MM.1S (cell line): Measurements from ENCODE around the gene SETD5.

Source experiments
- DNase-seq: peaks from one replicate; pipeline ENCODE4 v3.0.0-alpha.2; 2015
- H2AFZ ChIP-seq: fragments of 300-600 bp; sonication (generic); 2 replicates; pipeline ENCODE4 v1.6.0; 2016; ENCODE audit warnings: antibody characterized with exemption, low read length
- H3F3A ChIP-seq: fragments of 300-600 bp; sonication (generic); 2 replicates; pipeline ENCODE4 v1.6.1; 2016; ENCODE audit warnings: mild to moderate bottlenecking, antibody characterized with exemption, low read length, moderate library complexity, mixed read lengths; ENCODE audit not compliant: insufficient read depth
- H3K27ac ChIP-seq: fragments of 300-600 bp; sonication (generic); 2 replicates; pipeline ENCODE4 v1.5.1; 2016; ENCODE audit warnings: mild to moderate bottlenecking, low read length
- H3K27me3 ChIP-seq: fragments of 300-600 bp; sonication (generic); replicated peaks from 2 replicates; pipeline ENCODE4 v1.6.0; 2016; ENCODE audit warnings: low read length; ENCODE audit not compliant: insufficient read depth
- H3K36me3 ChIP-seq: fragments of 300-600 bp; sonication (generic); replicated peaks from 2 replicates; pipeline ENCODE4 v1.6.1; 2016; ENCODE audit warnings: mild to moderate bottlenecking, low read length, mixed read lengths; ENCODE audit not compliant: insufficient read depth
- H3K4me1 ChIP-seq: fragments of 300-600 bp; sonication (generic); 2 replicates; pipeline ENCODE4 v1.6.1; 2016; ENCODE audit warnings: low read length, mixed read lengths
- H3K4me2 ChIP-seq: fragments of 300-600 bp; sonication (generic); 2 replicates; pipeline ENCODE4 v1.6.0; 2016; ENCODE audit warnings: low read depth, low read length
- H3K4me3 ChIP-seq: fragments of 300-600 bp; sonication (generic); 2 replicates; pipeline ENCODE4 v1.5.1; 2016; ENCODE audit warnings: low read length, mixed read lengths
- H3K79me2 ChIP-seq: fragments of 300-600 bp; sonication (generic); 2 replicates; pipeline ENCODE4 v1.6.1; 2016; ENCODE audit warnings: mixed run types, low read length, mixed read lengths
- H3K9ac ChIP-seq: fragments of 300-600 bp; sonication (generic); 2 replicates; pipeline ENCODE4 v1.6.1; 2016; ENCODE audit warnings: low read length, mixed read lengths
- H3K9me2 ChIP-seq: fragments of 300-600 bp; sonication (generic); replicated peaks from 2 replicates; pipeline ENCODE4 v1.6.1; 2016; ENCODE audit warnings: mild to moderate bottlenecking, low read length, mixed read lengths; ENCODE audit not compliant: insufficient read depth
- H3K9me3 ChIP-seq: fragments of 300-600 bp; sonication (generic); replicated peaks from 2 replicates; pipeline ENCODE4 v1.6.1; 2016; ENCODE audit warnings: mild to moderate bottlenecking, low read length, mixed read lengths; ENCODE audit not compliant: insufficient read depth
- H4K20me1 ChIP-seq: fragments of 300-600 bp; sonication (generic); 2 replicates; pipeline ENCODE4 v1.6.1; 2016; ENCODE audit warnings: mild to moderate bottlenecking, low read length, moderate library complexity, mixed read lengths; ENCODE audit not compliant: insufficient read depth
- EZH2 ChIP-seq: fragments of 300-600 bp; sonication (generic); optimal IDR thresholded peaks from 2 replicates; pipeline ENCODE3; 2017; ENCODE audit warnings: low read depth, mild to moderate bottlenecking, antibody characterized with exemption, low read length, mixed read lengths
- EZH2phosphoT487 ChIP-seq: fragments of 300-600 bp; sonication (generic); IDR thresholded peaks from 2 replicates; pipeline ENCODE4 v1.6.1; 2018; ENCODE audit warnings: antibody characterized with exemption, low read length
- TF ChIP-seq, protein P1 (sequence below): fragments of 300-600 bp; sonication (generic); IDR thresholded peaks from 2 replicates; pipeline ENCODE4 v1.5.1; 2016; ENCODE audit warnings: antibody characterized with exemption, low read length, mixed read lengths

The SETD5 gene

DNA sequence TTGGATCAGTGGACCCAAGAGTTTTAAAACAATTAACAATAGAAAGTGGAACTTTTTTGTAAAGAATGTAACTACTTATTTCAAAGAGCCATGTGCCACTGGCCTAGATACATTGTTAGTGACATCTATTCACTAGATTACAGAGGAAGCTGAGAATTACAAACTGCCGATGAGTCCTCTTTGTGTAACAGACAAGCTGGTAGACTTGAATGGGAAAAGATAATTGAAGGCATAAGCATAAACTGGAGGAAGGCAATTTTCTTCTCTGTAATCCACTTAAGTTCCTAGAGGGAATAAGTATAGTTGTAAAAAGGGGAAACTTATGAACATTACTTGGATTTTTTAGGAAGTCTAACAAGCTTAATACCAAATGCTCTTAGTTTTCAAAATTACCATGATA lies 19.4 kb upstream of the SETD5 start:
- no peak for DNase-seq
- no peaks in the 10 kb centered on the region for H3K9me2 ChIP-seq
- H3K9me3 ChIP-seq: no peaks in the 10 kb centered on the region
- no peak overlapping the region for H2AFZ ChIP-seq
- no peak overlapping the region for H3K4me3 ChIP-seq
- H3K9ac ChIP-seq: no peak overlapping the region
- H3K36me3 ChIP-seq: peaks cover 18% of the 10 kb centered on the region
- no peaks in the 10 kb centered on the region for H3K27me3 ChIP-seq
- H3K4me1 ChIP-seq: no peaks in the 10 kb centered on the region
- H3K27ac ChIP-seq: no peak overlapping the region
- peaks cover 31% of the 10 kb centered on the region for H3K79me2 ChIP-seq
- TF ChIP-seq EZH2: no peak
- TF ChIP-seq, protein P1, sequence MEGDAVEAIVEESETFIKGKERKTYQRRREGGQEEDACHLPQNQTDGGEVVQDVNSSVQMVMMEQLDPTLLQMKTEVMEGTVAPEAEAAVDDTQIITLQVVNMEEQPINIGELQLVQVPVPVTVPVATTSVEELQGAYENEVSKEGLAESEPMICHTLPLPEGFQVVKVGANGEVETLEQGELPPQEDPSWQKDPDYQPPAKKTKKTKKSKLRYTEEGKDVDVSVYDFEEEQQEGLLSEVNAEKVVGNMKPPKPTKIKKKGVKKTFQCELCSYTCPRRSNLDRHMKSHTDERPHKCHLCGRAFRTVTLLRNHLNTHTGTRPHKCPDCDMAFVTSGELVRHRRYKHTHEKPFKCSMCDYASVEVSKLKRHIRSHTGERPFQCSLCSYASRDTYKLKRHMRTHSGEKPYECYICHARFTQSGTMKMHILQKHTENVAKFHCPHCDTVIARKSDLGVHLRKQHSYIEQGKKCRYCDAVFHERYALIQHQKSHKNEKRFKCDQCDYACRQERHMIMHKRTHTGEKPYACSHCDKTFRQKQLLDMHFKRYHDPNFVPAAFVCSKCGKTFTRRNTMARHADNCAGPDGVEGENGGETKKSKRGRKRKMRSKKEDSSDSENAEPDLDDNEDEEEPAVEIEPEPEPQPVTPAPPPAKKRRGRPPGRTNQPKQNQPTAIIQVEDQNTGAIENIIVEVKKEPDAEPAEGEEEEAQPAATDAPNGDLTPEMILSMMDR: no peak
- TF ChIP-seq EZH2phosphoT487: no peak
- peaks cover 13% of the 10 kb centered on the region for H3F3A ChIP-seq
- H3K4me2 ChIP-seq: no peak overlapping the region
- H4K20me1 ChIP-seq: no peaks in the 10 kb centered on the region; the same call in 1 of the 2 replicates

DNA sequence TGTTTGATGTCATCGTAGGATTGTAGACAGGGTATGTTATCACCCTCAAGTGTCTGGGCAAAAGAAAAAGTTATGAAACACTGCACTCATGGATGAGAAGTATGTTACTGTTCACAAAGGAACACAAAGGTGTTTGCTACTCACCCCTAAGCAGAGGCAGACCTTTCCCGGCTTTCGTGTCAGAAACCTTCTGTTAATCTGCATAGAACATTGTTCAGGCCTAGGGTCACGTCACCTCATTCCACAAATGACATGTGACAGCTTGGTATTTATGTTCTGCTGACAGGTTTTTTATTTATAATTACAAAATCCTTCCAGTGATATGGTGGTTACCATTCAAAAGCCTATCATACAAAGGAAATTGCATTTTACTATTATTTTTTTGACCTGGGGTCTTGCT lies 18.1 kb upstream of the SETD5 start:
- Histone ChIP-seq H3F3A (peaks cover 25% of the 10 kb centered on the region), H2AFZ (no peak overlapping the region), H3K4me1 (no peaks in the 10 kb centered on the region), H3K4me2 (no peak overlapping the region), H3K9ac (no peak overlapping the region), H3K27me3 (no peaks in the 10 kb centered on the region), H3K79me2 (peaks cover 26% of the 10 kb centered on the region), H3K9me3 (no peaks in the 10 kb centered on the region), H3K36me3 (peaks cover 13% of the 10 kb centered on the region), H3K4me3 (no peak overlapping the region), H3K9me2 (no peaks in the 10 kb centered on the region), H3K27ac (no peak overlapping the region), H4K20me1 (no peaks in the 10 kb centered on the region; the same call in 1 of the 2 replicates)
- DNase-seq: no peak
- TF ChIP-seq EZH2phosphoT487: no peak
- TF ChIP-seq, protein P1: no peak
- no peak for TF ChIP-seq EZH2

DNA sequence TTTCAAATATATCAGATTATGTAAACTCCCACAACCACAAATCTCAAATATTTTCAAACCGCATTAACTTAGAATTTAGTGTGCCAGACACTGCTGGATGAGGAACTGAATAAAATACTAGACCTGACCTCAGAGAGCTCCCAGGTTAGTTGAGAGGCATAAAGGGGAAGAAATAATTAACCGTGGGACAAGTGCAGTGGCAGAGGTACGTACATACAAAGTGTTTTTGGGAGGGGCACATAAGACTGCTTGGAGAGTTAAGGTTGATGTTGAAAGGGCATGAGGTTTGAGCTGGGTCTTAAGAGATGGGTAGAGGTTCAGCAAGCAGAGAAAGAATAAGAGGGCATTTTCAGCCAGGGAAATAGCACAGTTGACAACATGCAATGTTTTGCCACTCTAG lies 17.4 kb upstream of the SETD5 start:
- Histone ChIP-seq H3K4me1 (no peaks in the 10 kb centered on the region), H3K9me2 (no peaks in the 10 kb centered on the region), H3K27me3 (no peaks in the 10 kb centered on the region), H2AFZ (no peak overlapping the region), H3F3A (peaks cover 25% of the 10 kb centered on the region), H3K79me2 (peaks cover 26% of the 10 kb centered on the region), H3K4me3 (no peak overlapping the region), H3K4me2 (no peak overlapping the region), H3K36me3 (peaks cover 16% of the 10 kb centered on the region), H4K20me1 (no peaks in the 10 kb centered on the region; the same call in 1 of the 2 replicates), H3K9ac (no peak overlapping the region), H3K9me3 (no peaks in the 10 kb centered on the region), H3K27ac (no peak overlapping the region)
- DNase-seq: no peak
- TF ChIP-seq EZH2: no peak
- no peak for TF ChIP-seq EZH2phosphoT487
- TF ChIP-seq, protein P1: no peak
